ENCODE data around the gene PHF19. TPM values are rescaled to one million over a fixed set of nuclear protein-coding genes. Genes with fewer than 3 reads are reported as not detected.

Gene PHF19
- total and polyA plus RNA-seq, 2 donors (not counting 3 experiments of a cell fraction or from before 2014, with no cell fraction given), result 102 to 153 TPM

- Histone ChIP-seq H3K79me2 (ENCODE audit: control insufficient read depth, insufficient read depth, low read length) (no peaks in the 10 kb centered on the region), H3K9me3 (replicated peaks; ENCODE audit: control insufficient read depth, insufficient read depth, low read length) (no peaks in the 10 kb centered on the region), H3K9ac (replicated peaks; ENCODE audit: extremely low read depth, insufficient read depth, low read length) (no peak overlapping the region), H3K4me3 (replicated peaks in 1 of 3; ENCODE audit: insufficient read depth in 1 of 3, low read depth in 1 of 3, low read length in 3 of 3) (no peak overlapping the region), H4K20me1 (replicated peaks; ENCODE audit: control insufficient read depth, extremely low read depth, insufficient read depth, low read length) (no peaks in the 10 kb centered on the region), H3K9me1 (replicated peaks; ENCODE audit: control insufficient read depth, extremely low read depth, insufficient read depth, low read length) (no peaks in the 10 kb centered on the region), H3K4me2 (ENCODE audit: insufficient read depth, low read length) (no peak overlapping the region), H2AFZ (ENCODE audit: low read depth, low read length) (no peak overlapping the region), H3K27me3 (ENCODE audit: control insufficient read depth in 2 of 2, insufficient read depth in 2 of 2, low read length in 2 of 2) (peaks cover 0 to 3% of the 10 kb centered on the region in 2 experiments), H3K36me3 (ENCODE audit: control insufficient read depth in 2 of 2, extremely low read depth in 1 of 2, insufficient read depth in 2 of 2, low read length in 2 of 2) (no peaks in the 10 kb centered on the region), H3K4me1 (ENCODE audit: control insufficient read depth, extremely low read depth, insufficient read depth, low read length) (no peaks in the 10 kb centered on the region), H3K27ac (ENCODE audit: insufficient read depth, low read depth, low read length) (no peak overlapping the region)
- TF ChIP-seq POLR2AphosphoS5 (IDR thresholded peaks at IDR 0.05; ENCODE audit: insufficient read depth, low read depth, low read length) (no peak), CTCF (IDR thresholded peaks at IDR 0.05; ENCODE audit: extremely low read depth in 1 of 2, insufficient read depth in 1 of 2, low read depth in 1 of 2, low read length in 2 of 2) (no peak), MYC (IDR thresholded peaks at IDR 0.05; ENCODE audit: low read depth, low read length) (no peak), FOS (IDR thresholded peaks at IDR 0.05; ENCODE audit: borderline replicate concordance, insufficient read depth, low read length) (no peak), GATA2 (IDR thresholded peaks at IDR 0.05; ENCODE audit: insufficient read depth, insufficient read length, low read depth, low read length) (no peak), JUN (IDR thresholded peaks at IDR 0.05; ENCODE audit: borderline replicate concordance, insufficient read depth, insufficient read length, low read depth) (no peak), MAX (IDR thresholded peaks at IDR 0.05; ENCODE audit: insufficient read depth, insufficient read length) (no peak), EZH2 (IDR thresholded peaks at IDR 0.05; ENCODE audit: borderline replicate concordance, low read depth, low read length, severe bottlenecking) (no peak), POLR2A (IDR thresholded peaks at IDR 0.05; ENCODE audit: low read depth, low read length) (no peak)
- intact Hi-C loops (cut with micrococcal nuclease), result no loop called here
- BruUV-seq (replicated peaks), result no TSS peak
- FAIRE-seq (no peak), DNase-seq (ENCODE audit: low read depth, low spot score) (no peak)
- dilution Hi-C loops (cut with MboI; ENCODE audit: extremely low pct_ligation_motif_present, low sequenced_read_pairs), result no loop called here
- ChIA-PET POLR2A (no interaction called here), CTCF (no interaction called here)
These were observed 27.3 kb upstream of the PHF19 start for GRCh38 chr9:120904061-120904977.
